Vagina (tissue), 2 donors: ENCODE data around the gene TRAF2. TPM values are rescaled to one million over a fixed set of nuclear protein-coding genes. Genes with fewer than 3 reads are reported as not detected.
"Not testable (repeated sequence)": the region's sequence is repeated elsewhere in the genome, so short reads cannot be mapped to it uniquely, and the experiment has no call there.

Experiments used
- DNase-seq, 2 donors: peaks; one replicate each; pipeline ENCODE4 v3.0.0-alpha.2; 2017; ENCODE audit errors: extremely low spot score in 2 of 2
- H3K27ac ChIP-seq: fragments of 200-600 bp; sonication (generic); one replicate; pipeline ENCODE4 v1.5.1; 2019
- H3K27me3 ChIP-seq: fragments of 200-600 bp; sonication (generic); one replicate; pipeline ENCODE4 v1.5.1; 2019
- H3K36me3 ChIP-seq, 2 donors: fragments of 200-600 bp; sonication (generic); one replicate each; pipeline ENCODE4 v1.5.1; 2017 to 2019
- H3K4me1 ChIP-seq: fragments of 200-600 bp; sonication (generic); one replicate; pipeline ENCODE4 v1.5.1; 2019
- H3K4me3 ChIP-seq, 2 donors: fragments of 200-600 bp; sonication (generic); 1 replicate in 1 of 2; 2 replicates in 1 of 2; pipeline ENCODE4 v1.5.1; 2016 to 2019
- H3K9me3 ChIP-seq: fragments of 200-600 bp; sonication (generic); one replicate; pipeline ENCODE4 v1.5.1; 2019
- CTCF ChIP-seq, 3 experiments: fragments of 450-650 bp in 2 of 3; fragments of 200-600 bp in 1 of 3; sonication (generic) in 1 of 3; IDR thresholded peaks; one replicate each; pipeline ENCODE4 v1.5.1; 2017 to 2019; ENCODE audit warnings: antibody characterized with exemption in 3 of 3, mild to moderate bottlenecking in 2 of 3, moderate library complexity in 2 of 3
- POLR2A ChIP-seq, 2 donors: fragments of 450-650 bp; IDR thresholded peaks; one replicate each; pipeline ENCODE4 v1.6.1; 2017; ENCODE audit warnings: antibody characterized with exemption in 2 of 2, mild to moderate bottlenecking in 2 of 2, moderate library complexity in 2 of 2
- POLR2AphosphoS5 ChIP-seq, 2 donors: sonication (generic); formaldehyde crosslinking; IDR thresholded peaks; one replicate each; pipeline ENCODE4 v1.9.0; 2017; ENCODE audit warnings: antibody characterized with exemption in 2 of 2, mild to moderate bottlenecking in 2 of 2, low read depth in 1 of 2; ENCODE audit not compliant: insufficient read depth in 1 of 2
- intact Hi-C: fragments of 100-400 bp; cut with DNase I; formaldehyde crosslinking; loops from one replicate; pipeline ENCODE4 v1.15.1; 2023
- total RNA-seq: library from RNA; depleted of rRNA; stranded (reverse); fragments of >200 nt; gene quantifications from one replicate; pipeline ENCODE4 v1.2.3, GENCODE V29; 2016

Gene TRAF2
- total RNA-seq, 1 donor from 2014 or later, result 12.8 TPM

GRCh38 chr9:136868644-136869043 lies 17.7 kb upstream of the TRAF2 start:
- intact Hi-C loops, result no loop called here
- no peaks in the 10 kb centered on the region for H3K9me3 ChIP-seq
- DNase-seq, result peak in 1 of 2 donors; percentile 86
- H3K27me3 ChIP-seq, result no peaks in the 10 kb centered on the region
- peaks cover 28% of the 10 kb centered on the region for H3K4me1 ChIP-seq
- H3K27ac ChIP-seq, result no peak overlapping the region
- peaks cover 0 to 1% of the 10 kb centered on the region in 2 donors for H3K36me3 ChIP-seq
- TF ChIP-seq POLR2AphosphoS5 (IDR thresholded peaks at IDR 0.05; ENCODE audit: insufficient read depth in 1 of 2, low read depth in 1 of 2), result no peak
- TF ChIP-seq POLR2A (IDR thresholded peaks at IDR 0.05), result no peak
- no peak for TF ChIP-seq CTCF (IDR thresholded peaks at IDR 0.05)
- H3K4me3 ChIP-seq, result no peak overlapping the region

DNA sequence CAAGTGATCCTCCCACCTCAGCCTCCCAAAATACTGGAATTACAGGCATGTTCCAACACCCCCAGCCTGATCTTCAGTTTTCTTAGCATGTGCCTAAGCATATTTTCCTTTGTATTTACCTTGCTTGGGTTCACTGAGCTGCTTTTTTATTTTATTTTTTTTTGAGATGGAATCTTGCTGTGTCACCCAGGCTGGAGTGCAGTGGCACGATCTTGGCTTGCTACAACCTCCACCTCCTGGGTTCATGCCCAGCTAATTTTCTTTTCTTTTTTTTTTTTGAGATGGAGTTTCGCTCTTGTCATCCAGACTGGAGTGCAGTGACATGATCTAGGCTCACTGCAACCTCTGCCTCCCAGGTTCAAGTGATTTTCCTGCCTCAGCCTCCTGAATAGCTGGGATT lies 16.7 kb upstream of the TRAF2 start:
- H3K36me3 ChIP-seq, H3K27me3 ChIP-seq, H3K4me3 ChIP-seq, DNase-seq, H3K9me3 ChIP-seq, intact Hi-C loops, H3K27ac ChIP-seq: not testable (repeated sequence)
- peaks cover 18% of the 10 kb centered on the region for H3K4me1 ChIP-seq

DNA sequence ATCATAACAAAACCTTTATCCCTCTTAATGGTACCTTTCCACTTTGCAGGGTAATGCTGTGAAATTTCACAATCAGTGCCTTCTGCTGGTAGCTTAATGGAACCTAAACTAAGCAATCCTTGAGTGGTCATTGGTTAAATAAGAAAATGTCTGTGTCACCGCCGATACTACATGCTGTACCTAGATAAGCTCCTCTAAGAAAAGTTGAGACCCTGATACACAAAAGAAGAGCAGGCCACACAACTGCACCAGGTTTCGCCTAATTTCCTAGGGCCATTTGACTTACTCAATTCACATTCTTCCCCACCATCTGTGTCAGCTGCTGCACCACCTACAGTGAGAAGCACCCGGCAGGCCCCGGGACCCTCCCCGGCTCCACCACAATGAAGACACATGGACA lies 11.2 kb upstream of the TRAF2 start:
- no peak for DNase-seq
- H3K9me3 ChIP-seq, result no peaks in the 10 kb centered on the region
- TF ChIP-seq POLR2AphosphoS5 (IDR thresholded peaks at IDR 0.05; ENCODE audit: insufficient read depth in 1 of 2, low read depth in 1 of 2), result no peak
- no peak for TF ChIP-seq POLR2A (IDR thresholded peaks at IDR 0.05)
- TF ChIP-seq CTCF (IDR thresholded peaks at IDR 0.05), result no peak
- no peaks in the 10 kb centered on the region for H3K4me1 ChIP-seq
- H3K27ac ChIP-seq, result no peak overlapping the region
- no peaks in the 10 kb centered on the region for H3K27me3 ChIP-seq
- H3K36me3 ChIP-seq, result no peaks in the 10 kb centered on the region
- H3K4me3 ChIP-seq, result no peak overlapping the region
- intact Hi-C loops, result no loop called here

- no peak for DNase-seq
- Histone ChIP-seq H3K9me3 (no peaks in the 10 kb centered on the region), H3K27ac (no peak overlapping the region), H3K27me3 (no peaks in the 10 kb centered on the region), H3K4me1 (peaks cover under 1% of the 10 kb centered on the region), H3K36me3 (no peaks in the 10 kb centered on the region), H3K4me3 (no peak overlapping the region)
- intact Hi-C loops, result no loop called here
- TF ChIP-seq POLR2A (IDR thresholded peaks at IDR 0.05) (no peak), POLR2AphosphoS5 (IDR thresholded peaks at IDR 0.05; ENCODE audit: insufficient read depth in 1 of 2, low read depth in 1 of 2) (no peak), CTCF (IDR thresholded peaks at IDR 0.05) (no peak)
Measured at GRCh38 chr9:136876476-136876875, 9.8 kb upstream of the TRAF2 start.

- H3K27ac ChIP-seq, result no peak overlapping the region
- intact Hi-C loops, result no loop called here
- no peak for DNase-seq
- H3K36me3 ChIP-seq, result no peaks in the 10 kb centered on the region
- H3K4me3 ChIP-seq, result no peak overlapping the region
- H3K4me1 ChIP-seq, result peaks cover 24% of the 10 kb centered on the region
- TF ChIP-seq POLR2A (IDR thresholded peaks at IDR 0.05), result no peak
- no peak for TF ChIP-seq CTCF (IDR thresholded peaks at IDR 0.05)
- no peak for TF ChIP-seq POLR2AphosphoS5 (IDR thresholded peaks at IDR 0.05; ENCODE audit: insufficient read depth in 1 of 2, low read depth in 1 of 2)
- H3K9me3 ChIP-seq, result no peaks in the 10 kb centered on the region
- no peaks in the 10 kb centered on the region for H3K27me3 ChIP-seq
Measured at GRCh38 chr9:136880651-136881050, 5.7 kb upstream of the TRAF2 start.

DNA sequence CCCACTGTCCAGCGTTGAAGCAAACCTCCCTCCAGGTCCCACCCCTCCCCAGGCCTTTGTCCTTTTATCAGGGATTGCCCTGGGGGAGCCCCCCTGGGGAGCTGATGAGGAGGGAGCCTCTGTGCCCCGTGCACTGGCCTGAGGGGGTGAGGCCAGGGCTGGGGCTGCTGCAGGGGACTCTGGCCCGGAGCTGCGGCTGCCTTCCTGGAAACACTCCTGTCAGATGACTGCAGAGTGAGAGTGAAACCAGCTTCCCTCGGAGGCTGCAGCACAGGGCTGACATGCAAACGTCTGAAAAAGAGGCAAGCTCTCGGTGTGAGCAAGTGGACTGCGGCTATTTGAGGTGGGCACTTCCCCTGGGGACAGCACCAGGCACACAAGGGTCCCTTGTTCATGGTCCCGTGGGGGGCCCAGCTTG lies 4.6 kb upstream of the TRAF2 start:
- Histone ChIP-seq H3K36me3 (no peaks in the 10 kb centered on the region), H3K27ac (peak overlapping the region; percentile 38), H3K9me3 (no peaks in the 10 kb centered on the region), H3K27me3 (no peaks in the 10 kb centered on the region), H3K4me3 (no peak overlapping the region), H3K4me1 (peaks cover 27% of the 10 kb centered on the region)
- no peak for TF ChIP-seq POLR2AphosphoS5 (IDR thresholded peaks at IDR 0.05; ENCODE audit: insufficient read depth in 1 of 2, low read depth in 1 of 2)
- no peak for TF ChIP-seq POLR2A (IDR thresholded peaks at IDR 0.05)
- no peak for TF ChIP-seq CTCF (IDR thresholded peaks at IDR 0.05)
- DNase-seq, result no peak
- intact Hi-C loops, result no loop called here
